ENCODE results near the gene RAVER1. TPM values are rescaled to one million over a fixed set of nuclear protein-coding genes. Genes with fewer than 3 reads are reported as not detected.

Gene RAVER1
- total and polyA plus RNA-seq, 2 experiments from 2014 or later, result 23.0 to 29.2 TPM

DNA sequence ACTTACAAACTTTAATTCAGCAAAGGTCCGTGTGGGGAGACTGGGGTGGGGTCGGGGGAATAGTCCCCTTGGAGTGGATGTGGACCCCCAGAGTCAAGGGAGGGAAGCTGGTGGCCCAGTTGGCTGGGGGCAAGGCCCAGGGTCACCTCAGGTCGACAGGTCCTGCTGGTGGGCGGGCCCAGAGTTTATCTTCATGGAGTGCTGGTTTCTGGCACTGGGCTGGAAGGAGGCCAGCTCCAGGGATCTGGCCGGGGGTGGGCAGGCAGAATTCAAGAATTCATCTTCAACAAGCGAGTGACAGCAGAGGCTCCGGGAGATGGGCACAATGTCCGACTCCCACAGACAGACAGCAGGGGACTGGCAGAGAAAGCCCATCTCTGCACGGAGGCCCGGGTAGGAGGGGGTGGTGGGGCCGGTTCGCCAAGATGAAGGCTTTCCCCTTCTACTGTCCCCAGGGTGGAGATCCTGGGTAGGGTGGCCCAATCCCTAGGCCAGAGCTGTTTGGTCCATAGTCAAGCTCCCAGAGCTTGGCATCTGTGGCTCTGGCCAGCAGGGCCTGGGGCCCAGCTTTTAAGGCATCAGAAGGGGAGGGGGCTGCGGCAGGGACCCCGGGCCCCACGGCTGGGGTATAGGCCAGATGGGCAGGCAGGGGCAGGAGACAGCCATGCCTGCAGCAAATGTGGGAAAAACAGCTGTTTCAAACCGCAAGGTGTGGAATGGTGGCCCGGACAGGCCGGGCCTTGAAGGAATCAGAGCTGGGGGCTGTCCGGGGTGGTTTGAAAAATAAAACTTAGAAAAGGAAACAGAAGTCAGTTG, 16.9 kb downstream of the RAVER1 start:
- Histone ChIP-seq H3K9ac (peak overlapping the region; percentile 81; the same call in 1 of the 2 replicates), H3K27me3 (replicated peaks; ENCODE audit: insufficient read depth) (no peaks in the 10 kb centered on the region), H3K4me3 (peak overlapping the region; percentile 86; the same call in 1 of the 2 replicates), H3F3A (ENCODE audit: insufficient read depth) (peaks cover 3% of the 10 kb centered on the region; the same call in 1 of the 2 replicates), H3K27ac (no peak overlapping the region), H3K9me3 (ENCODE audit: low read depth) (no peaks in the 10 kb centered on the region), H3K79me2 (ENCODE audit: insufficient read depth) (peaks cover 22% of the 10 kb centered on the region), H3K9me2 (ENCODE audit: insufficient read depth) (no peaks in the 10 kb centered on the region), H3K36me3 (ENCODE audit: low read depth) (peaks cover 3% of the 10 kb centered on the region; the same call in 1 of the 2 replicates), H3K4me2 (ENCODE audit: unreplicated experiment) (no peak overlapping the region), H2AFZ (no peak overlapping the region), H4K20me1 (ENCODE audit: insufficient read depth) (no peaks in the 10 kb centered on the region), H3K4me1 (ENCODE audit: insufficient read depth) (peaks cover 9% of the 10 kb centered on the region; the same call in 1 of the 2 replicates)
- no peak for DNase-seq
- TF ChIP-seq EZH2phosphoT487 (IDR thresholded peaks at IDR 0.05; ENCODE audit: insufficient read depth, low read depth), result no peak
- 72 to 74% methylated on average over 17 to 19 of the region's 19 CpGs for WGBS, 2 experiments (ENCODE audit: low coverage in 1 of 2, low lambda C conversion rate in 2 of 2, missing lambda C conversion rate in 2 of 2)
- in situ Hi-C loops (cut with MboI), result no loop called here

GRCh38 chr19:10315335-10316214, 17.8 kb downstream of the RAVER1 start, which contains the start of gene FDX2:
Gene FDX2 (minus strand): TSS chr19:10316015. CDS start chr19:10315996, 19 bp downstream.
- Histone ChIP-seq H3K9ac (peak within 1 kb of the TSS; percentile 81), H3K36me3 (ENCODE audit: low read depth) (peaks cover 3% of the 10 kb centered on the region; the same call in 1 of the 2 replicates), H3F3A (ENCODE audit: insufficient read depth) (peaks cover 3% of the 10 kb centered on the region; the same call in 1 of the 2 replicates), H3K4me1 (ENCODE audit: insufficient read depth) (peaks cover 9% of the 10 kb centered on the region; the same call in 1 of the 2 replicates), H2AFZ (peak within 1 kb of the TSS; percentile 90), H3K27ac (peak within 1 kb of the TSS; percentile 15; the same call in 1 of the 2 replicates), H3K9me3 (ENCODE audit: low read depth) (no peaks in the 10 kb centered on the region), H3K79me2 (ENCODE audit: insufficient read depth) (peaks cover 22% of the 10 kb centered on the region), H3K4me3 (peak within 1 kb of the TSS; percentile 86), H3K4me2 (ENCODE audit: unreplicated experiment) (peak within 1 kb of the TSS; percentile 96), H3K9me2 (ENCODE audit: insufficient read depth) (no peaks in the 10 kb centered on the region), H4K20me1 (ENCODE audit: insufficient read depth) (no peaks in the 10 kb centered on the region), H3K27me3 (replicated peaks; ENCODE audit: insufficient read depth) (no peaks in the 10 kb centered on the region)
- DNase-seq, result peak; percentile 87
- TF ChIP-seq EZH2phosphoT487 (IDR thresholded peaks at IDR 0.05; ENCODE audit: insufficient read depth, low read depth) (no peak), EZH2 (IDR thresholded peaks at IDR 0.05; ENCODE audit: insufficient read depth, poor library complexity, severe bottlenecking) (no peak)
- 1 to 2% methylated on average over 41 to 55 of the region's 55 CpGs for WGBS, 2 experiments (ENCODE audit: low coverage in 1 of 2, low lambda C conversion rate in 2 of 2, missing lambda C conversion rate in 2 of 2)
- in situ Hi-C loops (cut with MboI), result no loop called here

- no peak within 1 kb of the TSS for H3K9ac ChIP-seq
Measured at GRCh38 chr19:10309423-10309822, 23.9 kb downstream of the RAVER1 start, which contains the start of gene ZGLP1. Gene ZGLP1 (minus strand): TSS chr19:10309815.

GRCh38 chr19:10306327-10306726, 27.0 kb downstream of the RAVER1 start:
- H3K27me3 ChIP-seq (replicated peaks; ENCODE audit: insufficient read depth), result no peaks in the 10 kb centered on the region
- H3K4me2 ChIP-seq (ENCODE audit: unreplicated experiment), result no peak overlapping the region
- 88 to 89% methylated on average over 5 of the region's 5 CpGs for WGBS, 2 experiments (ENCODE audit: low coverage in 1 of 2, low lambda C conversion rate in 2 of 2, missing lambda C conversion rate in 2 of 2)
- in situ Hi-C loops (cut with MboI), result no loop called here
- no peak overlapping the region for H3K27ac ChIP-seq
- no peaks in the 10 kb centered on the region for H3K9me3 ChIP-seq (ENCODE audit: low read depth)
- H3F3A ChIP-seq (ENCODE audit: insufficient read depth), result peaks cover 3% of the 10 kb centered on the region; the same call in 1 of the 2 replicates
- H3K36me3 ChIP-seq (ENCODE audit: low read depth), result no peaks in the 10 kb centered on the region
- no peaks in the 10 kb centered on the region for H3K79me2 ChIP-seq (ENCODE audit: insufficient read depth)
- no peak for DNase-seq
- H3K4me1 ChIP-seq (ENCODE audit: insufficient read depth), result peaks cover 27% of the 10 kb centered on the region
- TF ChIP-seq EZH2phosphoT487 (IDR thresholded peaks at IDR 0.05; ENCODE audit: insufficient read depth, low read depth), result no peak
- TF ChIP-seq EZH2 (IDR thresholded peaks at IDR 0.05; ENCODE audit: insufficient read depth, poor library complexity, severe bottlenecking), result no peak
- no peaks in the 10 kb centered on the region for H4K20me1 ChIP-seq (ENCODE audit: insufficient read depth)
- no peaks in the 10 kb centered on the region for H3K9me2 ChIP-seq (ENCODE audit: insufficient read depth)
- H2AFZ ChIP-seq, result no peak overlapping the region
- no peak overlapping the region for H3K9ac ChIP-seq
- no peak overlapping the region for H3K4me3 ChIP-seq

More at GRCh38 chr19:10309423-10309822, 23.9 kb downstream of the RAVER1 start, which contains the start of gene ZGLP1:
- H2AFZ ChIP-seq, result no peak within 1 kb of the TSS
- H3K79me2 ChIP-seq (ENCODE audit: insufficient read depth), result peaks cover 12% of the 10 kb centered on the region
- WGBS, 2 experiments (ENCODE audit: low coverage in 1 of 2, low lambda C conversion rate in 2 of 2, missing lambda C conversion rate in 2 of 2), result 96 to 97% methylated on average over 15 to 24 of the region's 24 CpGs
- H3K9me3 ChIP-seq (ENCODE audit: low read depth), result no peaks in the 10 kb centered on the region
- no peaks in the 10 kb centered on the region for H3K27me3 ChIP-seq (replicated peaks; ENCODE audit: insufficient read depth)
- H3K27ac ChIP-seq, result no peak within 1 kb of the TSS
- no peaks in the 10 kb centered on the region for H3K9me2 ChIP-seq (ENCODE audit: insufficient read depth)
- H3F3A ChIP-seq (ENCODE audit: insufficient read depth), result peaks cover 3% of the 10 kb centered on the region; the same call in 1 of the 2 replicates
- DNase-seq, result no peak
- TF ChIP-seq EZH2phosphoT487 (IDR thresholded peaks at IDR 0.05; ENCODE audit: insufficient read depth, low read depth) (no peak), EZH2 (IDR thresholded peaks at IDR 0.05; ENCODE audit: insufficient read depth, poor library complexity, severe bottlenecking) (no peak)
- H3K4me3 ChIP-seq, result no peak within 1 kb of the TSS
- no peaks in the 10 kb centered on the region for H4K20me1 ChIP-seq (ENCODE audit: insufficient read depth)
- no peaks in the 10 kb centered on the region for H3K36me3 ChIP-seq (ENCODE audit: low read depth)
- H3K4me2 ChIP-seq (ENCODE audit: unreplicated experiment), result no peak within 1 kb of the TSS
- in situ Hi-C loops (cut with MboI), result no loop called here
- peaks cover 17% of the 10 kb centered on the region for H3K4me1 ChIP-seq (ENCODE audit: insufficient read depth)
